Neural crest cell (in vitro differentiated cells): ENCODE measurements around the gene MYO9B. TPM values are rescaled to one million over a fixed set of nuclear protein-coding genes. Genes with fewer than 3 reads are reported as not detected.
A peak's percentile ranks its signal among the peaks of the same experiment; 100 is the strongest.

Experiments
- DNase-seq: peaks from one replicate; pipeline ENCODE4 v3.0.0; 2021; ENCODE audit warnings: low read depth, mixed read lengths, low spot score
- H3K27ac Mint-ChIP-seq: one replicate; pipeline ENCODE4 v1.8.0; 2021; ENCODE audit warnings: mild to moderate bottlenecking, mixed read lengths; ENCODE audit not compliant: unreplicated experiment
- H3K27me3 Mint-ChIP-seq: 2 replicates; pipeline ENCODE4 v1.8.0; 2021; ENCODE audit warnings: low read depth, mild to moderate bottlenecking, mixed read lengths
- H3K36me3 Mint-ChIP-seq: 2 replicates; pipeline ENCODE4 v1.8.0; 2021; ENCODE audit warnings: low read depth, mild to moderate bottlenecking, mixed read lengths
- H3K4me1 Mint-ChIP-seq: 2 replicates; pipeline ENCODE4 v1.8.0; 2021; ENCODE audit warnings: mixed read lengths
- H3K4me3 Mint-ChIP-seq: one replicate; pipeline ENCODE4 v1.8.0; 2021; ENCODE audit warnings: mild to moderate bottlenecking, mixed read lengths
- H3K9me3 Mint-ChIP-seq: 2 replicates; pipeline ENCODE4 v1.8.0; 2021; ENCODE audit warnings: mixed read lengths
- CTCF ChIP-seq: fragments of 200-600 bp; sonication (generic); conservative IDR thresholded peaks from 2 replicates; pipeline ENCODE4 v1.5.0; 2021; ENCODE audit warnings: antibody characterized with exemption, mild to moderate bottlenecking
- total RNA-seq: library from RNA; stranded (reverse); gene quantifications from 2 replicates; pipeline ENCODE4 v1.2.1, GENCODE V29; 2021

Gene MYO9B
- total RNA-seq, 1 donor from 2014 or later = 113 TPM

- H3K27me3 Mint-ChIP-seq = no peaks in the 10 kb centered on the region
These were observed 32.2 kb downstream of the MYO9B start for GRCh38 chr19:17107546-17108452.

GRCh38 chr19:17108453-17108784 is 32.8 kb downstream of the MYO9B start:
- peaks cover 36% of the 10 kb centered on the region for H3K4me1 Mint-ChIP-seq
- H3K9me3 Mint-ChIP-seq = no peaks in the 10 kb centered on the region
- no peak for DNase-seq
- no peak overlapping the region for H3K4me3 Mint-ChIP-seq
- no peak for TF ChIP-seq CTCF
- H3K36me3 Mint-ChIP-seq = peaks cover 13% of the 10 kb centered on the region
- peak overlapping the region; percentile 71 for H3K27ac Mint-ChIP-seq
- H3K27me3 Mint-ChIP-seq = no peaks in the 10 kb centered on the region

More at GRCh38 chr19:17107546-17108452, 32.2 kb downstream of the MYO9B start:
- H3K27ac Mint-ChIP-seq = peak overlapping the region; percentile 71
- peaks cover 32% of the 10 kb centered on the region for H3K4me1 Mint-ChIP-seq
- no peaks in the 10 kb centered on the region for H3K9me3 Mint-ChIP-seq
- no peak for TF ChIP-seq CTCF
- H3K36me3 Mint-ChIP-seq = peaks cover 18% of the 10 kb centered on the region
- H3K4me3 Mint-ChIP-seq = no peak overlapping the region
- DNase-seq = no peak

DNA sequence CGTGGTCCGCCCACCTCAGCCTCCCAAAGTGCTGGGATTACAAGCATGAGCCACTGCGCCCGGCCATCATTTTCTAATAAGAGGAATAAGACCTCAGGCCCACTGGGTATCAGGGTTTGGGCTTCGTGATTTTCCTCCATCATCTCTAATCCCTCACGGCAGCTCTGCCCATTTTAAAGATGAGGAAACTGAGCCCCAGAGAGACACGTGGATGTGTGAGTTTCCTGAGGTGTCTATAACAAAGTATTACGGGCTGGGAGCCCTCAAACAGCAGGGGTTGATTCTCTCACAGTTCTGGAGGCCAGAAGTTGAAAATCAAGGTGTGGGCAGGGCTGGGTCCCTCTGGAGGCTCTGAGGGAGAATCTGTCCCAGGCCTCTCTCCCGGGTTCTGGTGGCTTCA is 33.7 kb downstream of the MYO9B start:
- H3K27me3 Mint-ChIP-seq = no peaks in the 10 kb centered on the region
- no peak for DNase-seq

GRCh38 chr19:17109962-17110598 is 34.5 kb downstream of the MYO9B start:
- Mint-ChIP-seq H3K36me3 (peaks cover 8% of the 10 kb centered on the region), H3K27me3 (no peaks in the 10 kb centered on the region)

More for the DNA sequence above, 33.7 kb downstream of the MYO9B start:
- Mint-ChIP-seq H3K36me3 (peaks cover 11% of the 10 kb centered on the region), H3K4me1 (peaks cover 36% of the 10 kb centered on the region), H3K9me3 (no peaks in the 10 kb centered on the region), H3K4me3 (no peak overlapping the region), H3K27ac (no peak overlapping the region)
- TF ChIP-seq CTCF = no peak

GRCh38 chr19:17110599-17110966 is 35.0 kb downstream of the MYO9B start:
- H3K9me3 Mint-ChIP-seq = no peaks in the 10 kb centered on the region
- TF ChIP-seq CTCF = no peak

More at GRCh38 chr19:17109962-17110598, 34.5 kb downstream of the MYO9B start:
- no peak for TF ChIP-seq CTCF
- no peaks in the 10 kb centered on the region for H3K9me3 Mint-ChIP-seq
- peak overlapping the region; percentile 75 for H3K27ac Mint-ChIP-seq
- peaks cover 32% of the 10 kb centered on the region for H3K4me1 Mint-ChIP-seq
- no peak overlapping the region for H3K4me3 Mint-ChIP-seq
- no peak for DNase-seq

More at GRCh38 chr19:17110599-17110966, 35.0 kb downstream of the MYO9B start:
- H3K4me1 Mint-ChIP-seq = peaks cover 27% of the 10 kb centered on the region
- DNase-seq = no peak
- H3K27ac Mint-ChIP-seq = no peak overlapping the region
- H3K27me3 Mint-ChIP-seq = no peaks in the 10 kb centered on the region
- no peak overlapping the region for H3K4me3 Mint-ChIP-seq
- peaks cover 8% of the 10 kb centered on the region for H3K36me3 Mint-ChIP-seq
